Stimulated activated CD8-positive, alpha-beta memory T cell treated with anti-CD3 and anti-CD28 coated beads, Interleukin-4, amount 100 ng/mL, for 4 hours (primary cell): ENCODE data around the gene DPM3.
"Not testable (repeated sequence)": the region's sequence is repeated elsewhere in the genome, so short reads cannot be mapped to it uniquely, and the experiment has no call there.

Experiments
- DNase-seq, 2 donors: peaks; one replicate each; pipeline ENCODE4 v3.0.0-alpha.2; 2020; ENCODE audit warnings: low read depth in 2 of 2, low spot score in 1 of 2

Gene DPM3

GRCh38 chr1:155125946-155126555 is 14.3 kb downstream of the DPM3 start:
- no peak for DNase-seq

- DNase-seq, result no peak
These were observed 14.8 kb downstream of the DPM3 start for GRCh38 chr1:155125511-155125945.

GRCh38 chr1:155124503-155125463 is 15.5 kb downstream of the DPM3 start:
- no peak for DNase-seq

DNA sequence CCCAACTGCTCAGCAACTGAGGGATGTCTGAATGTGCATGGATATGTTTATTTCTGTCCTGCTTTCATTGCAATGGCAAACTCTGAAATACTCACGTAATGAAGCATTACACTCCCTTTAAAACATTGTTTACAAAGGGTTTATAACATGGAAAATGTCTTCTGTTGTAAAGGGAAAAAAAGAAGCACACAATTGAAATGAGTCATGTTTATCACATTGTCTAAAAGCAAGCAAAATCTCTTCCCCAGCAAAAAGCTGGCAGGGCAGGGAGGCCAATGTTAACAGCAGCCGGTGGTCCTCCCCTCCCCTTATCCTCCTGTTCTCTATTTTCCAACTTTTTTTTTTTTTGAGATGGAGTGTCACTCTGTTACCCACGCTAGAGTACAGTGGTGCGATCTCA is 16.5 kb downstream of the DPM3 start:
- no peak for DNase-seq

DNA sequence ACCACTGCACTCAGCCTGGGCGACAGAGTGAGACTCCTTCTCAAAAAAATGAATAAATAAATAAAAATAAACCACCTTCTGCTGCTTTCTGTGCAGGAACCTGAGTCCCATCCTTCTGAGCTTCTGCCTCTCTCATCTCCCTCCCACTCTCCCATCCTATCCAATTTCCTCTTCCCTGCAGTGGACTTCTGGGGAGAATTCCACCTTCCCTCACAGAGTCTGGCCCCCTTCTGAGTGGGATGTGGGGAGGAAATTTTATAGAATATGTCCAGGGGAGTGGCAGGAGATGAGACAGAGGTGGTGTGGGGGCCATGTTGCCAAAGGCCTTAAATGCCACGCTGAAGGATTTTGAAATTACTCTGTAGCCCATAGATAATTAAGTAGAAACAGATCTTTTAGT is 18.0 kb downstream of the DPM3 start:
- DNase-seq, result no peak

DNA sequence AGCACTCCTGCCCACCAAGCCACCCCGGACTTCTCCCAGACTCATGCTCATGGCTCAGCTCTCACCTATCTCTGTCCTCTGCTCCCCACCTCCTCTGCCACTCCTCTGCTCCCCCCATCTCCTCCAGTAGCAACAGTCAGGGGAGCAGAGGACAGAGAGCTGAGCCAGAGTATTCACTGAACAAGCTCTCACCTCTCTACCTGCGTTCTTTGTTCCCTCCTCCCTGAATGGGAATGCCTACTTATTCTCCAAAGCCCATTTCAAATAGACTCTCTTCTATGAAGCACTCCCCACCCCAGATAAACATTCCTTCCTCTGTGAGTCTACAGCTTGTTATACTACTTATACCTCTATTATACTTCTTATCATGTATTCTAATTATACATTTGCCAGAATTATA is 19.1 kb downstream of the DPM3 start:
- DNase-seq, result no peak

DNA sequence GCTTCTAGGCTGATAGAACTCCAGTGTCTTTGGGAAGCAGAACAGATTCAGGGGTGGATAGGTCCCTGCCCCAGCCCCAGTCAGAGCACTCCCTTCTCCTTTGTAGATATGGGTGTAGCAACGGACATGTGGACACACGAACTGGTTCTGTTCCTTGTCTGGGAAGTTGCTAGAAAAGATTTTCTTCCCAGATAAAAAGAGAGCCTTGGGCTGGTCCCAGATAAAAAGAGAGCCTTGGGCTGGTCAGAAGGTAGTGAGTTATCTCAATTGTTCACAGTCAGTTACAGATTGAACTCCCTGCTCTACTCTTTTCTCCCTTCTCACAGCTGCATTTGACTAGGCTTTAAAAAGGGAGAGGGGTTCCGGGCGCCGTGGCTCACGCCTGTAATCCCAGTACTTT is 20.1 kb downstream of the DPM3 start:
- no peak for DNase-seq

DNA sequence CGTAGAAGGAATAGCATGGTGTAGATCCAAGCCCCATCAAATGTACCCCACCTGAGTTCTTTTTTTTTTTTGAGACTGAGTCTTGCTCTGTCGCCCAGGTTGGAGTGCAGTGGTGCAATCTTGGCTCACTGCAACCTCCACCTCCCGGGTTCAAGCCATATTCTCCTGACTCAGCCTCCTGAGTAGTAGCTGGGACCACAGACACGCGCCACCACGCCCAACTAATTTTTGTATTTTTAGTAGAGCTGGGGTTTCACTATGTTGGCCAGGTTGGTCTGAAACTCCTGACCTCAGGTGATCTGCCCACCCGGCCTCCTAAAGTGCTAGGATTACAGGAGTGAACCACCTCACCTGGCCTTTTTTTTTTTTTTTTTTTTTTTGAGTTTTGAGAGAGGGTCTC is 22.2 kb downstream of the DPM3 start:
- not testable (repeated sequence) for DNase-seq

DNA sequence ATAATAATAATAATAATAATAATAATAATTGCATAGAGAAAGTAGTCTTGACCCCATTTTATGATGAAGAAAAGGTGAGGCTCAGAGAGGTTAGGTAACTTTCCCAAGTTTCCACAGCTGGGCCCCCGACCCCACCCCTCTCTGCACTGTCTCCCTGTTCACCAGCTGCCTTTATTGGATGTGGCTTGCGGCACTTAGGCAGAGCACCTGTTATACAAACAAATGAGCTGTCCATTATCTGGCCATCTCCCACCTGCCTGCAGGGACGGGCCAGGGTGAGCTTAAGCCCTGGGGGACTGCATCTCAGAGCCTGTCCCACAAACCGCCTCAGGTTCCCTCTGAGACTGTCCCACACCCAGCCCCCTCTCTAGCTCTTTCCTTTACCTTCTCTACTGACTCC is 22.7 kb downstream of the DPM3 start:
- no peak for DNase-seq

- no peak for DNase-seq
These were observed 24.1 kb downstream of the DPM3 start for GRCh38 chr1:155116113-155116764.

DNA sequence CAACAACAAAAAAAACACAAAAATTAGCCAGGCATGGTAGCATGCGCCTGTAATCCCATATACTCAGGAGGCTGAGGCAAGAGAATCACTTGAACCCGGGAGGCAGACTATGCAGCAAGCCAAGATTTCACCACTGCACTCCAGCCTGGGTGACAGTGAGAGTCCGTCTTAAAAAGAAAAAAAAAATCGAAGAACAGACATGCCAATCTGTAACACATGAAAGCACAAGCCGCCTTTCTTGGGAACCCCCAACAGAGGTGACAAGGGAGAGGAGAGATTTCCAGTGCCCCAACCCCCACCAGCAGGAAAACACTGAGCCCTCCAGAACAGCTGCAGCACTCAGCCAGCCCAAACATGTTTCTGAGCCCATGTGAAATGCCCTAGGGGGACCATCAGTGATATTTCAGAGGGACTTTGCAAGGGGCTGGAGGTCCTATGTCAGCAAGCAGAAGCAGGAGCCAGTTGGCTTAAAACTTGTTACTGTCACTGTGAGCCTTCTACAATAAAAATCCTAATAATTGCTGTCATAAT is 26.8 kb downstream of the DPM3 start:
- DNase-seq, result no peak

GRCh38 chr1:155110826-155111225 is 29.5 kb downstream of the DPM3 start:
- no peak for DNase-seq

GRCh38 chr1:155110381-155110780 is 29.9 kb downstream of the DPM3 start:
- DNase-seq, result no peak

DNA sequence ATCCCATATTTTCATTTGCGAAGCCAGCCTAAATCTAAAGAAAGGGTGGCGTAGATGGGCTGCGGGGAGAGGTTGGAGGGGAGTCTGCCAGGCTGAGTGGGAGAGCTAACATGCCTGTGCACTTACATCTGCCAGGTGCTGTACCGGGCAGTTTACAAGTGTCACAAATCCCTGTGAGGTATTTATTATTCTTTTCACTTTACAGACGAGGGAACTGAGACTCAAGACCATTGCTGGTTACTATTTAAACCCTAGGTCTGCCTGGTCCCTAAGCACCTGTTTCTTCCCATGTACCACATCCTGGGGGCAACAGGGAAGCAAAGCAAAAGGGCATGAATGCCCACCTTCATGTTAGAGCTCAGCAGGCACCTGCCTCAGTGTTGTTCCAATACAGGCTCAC is 32.0 kb downstream of the DPM3 start:
- DNase-seq, result no peak

GRCh38 chr1:155107309-155108264 is 32.7 kb downstream of the DPM3 start:
- DNase-seq, result no peak

DNA sequence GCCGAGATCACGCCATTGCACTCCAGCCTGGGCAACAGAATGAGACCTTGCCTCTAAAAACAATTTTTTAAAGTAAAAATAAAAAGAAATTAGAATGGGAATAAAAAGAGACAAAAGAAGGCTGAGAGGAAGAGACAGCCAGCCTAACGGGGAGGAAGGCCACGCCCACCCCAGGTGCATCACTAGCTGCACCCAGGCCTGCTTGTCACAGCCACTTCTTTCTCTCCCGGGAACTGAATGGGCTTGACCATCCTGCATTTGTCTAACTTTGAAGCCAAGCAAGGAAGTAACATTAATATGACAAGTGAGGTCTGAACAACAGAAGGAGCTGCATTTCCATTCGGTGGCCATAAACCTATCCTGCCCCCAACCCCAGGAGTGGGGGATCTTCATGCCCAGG is 33.5 kb downstream of the DPM3 start:
- no peak for DNase-seq

DNA sequence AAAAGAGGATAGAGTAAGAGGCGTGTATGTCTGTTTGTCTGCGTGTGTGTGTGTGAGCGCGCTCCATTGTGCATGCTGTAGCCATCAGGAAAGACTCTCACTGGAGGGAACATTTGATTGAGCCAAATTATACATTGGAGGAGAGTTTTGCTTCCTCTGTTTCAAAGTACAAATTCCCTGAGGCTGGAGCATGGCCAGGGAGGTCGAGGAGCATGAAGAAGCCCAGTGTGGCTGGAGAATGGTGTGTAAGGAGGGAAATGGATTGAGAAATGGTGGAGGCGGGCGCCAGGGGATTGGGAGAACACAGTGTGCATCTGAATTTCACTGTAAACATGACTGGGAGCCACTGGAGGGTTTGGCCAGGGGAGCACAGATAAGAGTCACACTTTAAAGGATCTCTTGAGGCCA is 34.7 kb downstream of the DPM3 start:
- no peak for DNase-seq

DNA sequence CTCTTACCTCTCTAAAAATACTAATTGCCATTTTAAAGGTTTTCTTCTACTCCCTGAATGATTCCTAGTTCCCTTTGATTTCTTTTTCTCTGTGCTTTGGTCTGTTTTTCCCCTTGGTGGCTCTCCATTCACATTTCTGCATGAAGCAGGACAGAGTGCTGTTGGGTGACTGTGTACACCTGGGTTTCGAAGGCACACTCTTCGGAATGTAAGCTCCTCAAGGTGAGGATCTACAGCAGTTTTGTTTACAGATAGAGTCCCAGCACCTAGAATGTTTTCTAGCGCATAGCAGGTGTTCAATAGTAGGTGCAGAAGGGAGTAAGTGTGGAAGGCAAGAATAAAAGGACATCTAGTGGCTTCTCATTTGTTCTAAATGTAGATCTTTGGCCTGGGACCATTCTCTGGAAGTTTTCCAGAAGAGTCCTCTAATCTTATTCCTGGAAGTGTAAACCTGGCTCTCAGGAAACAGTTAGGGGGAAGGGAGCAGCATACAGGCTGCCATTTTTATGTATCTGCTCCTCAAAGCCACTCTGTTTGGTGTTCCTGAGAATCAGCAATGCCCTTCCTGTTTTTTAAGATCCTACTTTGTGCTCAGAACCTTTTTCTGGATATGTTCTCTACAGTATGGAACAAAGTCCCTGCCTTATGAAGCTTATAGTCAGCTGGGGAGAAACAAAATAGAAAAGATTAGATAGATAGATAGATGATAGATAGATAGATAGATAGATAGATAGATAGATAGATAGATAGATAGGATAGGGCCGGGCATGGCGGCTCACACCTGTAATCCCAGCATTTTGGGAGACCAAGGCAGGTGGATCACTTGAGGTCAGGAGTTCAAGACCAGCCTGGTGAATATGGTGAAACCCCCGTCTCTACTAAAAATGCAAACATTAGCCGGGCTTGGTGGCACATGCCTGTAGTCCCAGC is 35.5 kb downstream of the DPM3 start:
- DNase-seq, result no peak

- DNase-seq, result no peak
These were observed 37.0 kb downstream of the DPM3 start for GRCh38 chr1:155103325-155103724.

DNA sequence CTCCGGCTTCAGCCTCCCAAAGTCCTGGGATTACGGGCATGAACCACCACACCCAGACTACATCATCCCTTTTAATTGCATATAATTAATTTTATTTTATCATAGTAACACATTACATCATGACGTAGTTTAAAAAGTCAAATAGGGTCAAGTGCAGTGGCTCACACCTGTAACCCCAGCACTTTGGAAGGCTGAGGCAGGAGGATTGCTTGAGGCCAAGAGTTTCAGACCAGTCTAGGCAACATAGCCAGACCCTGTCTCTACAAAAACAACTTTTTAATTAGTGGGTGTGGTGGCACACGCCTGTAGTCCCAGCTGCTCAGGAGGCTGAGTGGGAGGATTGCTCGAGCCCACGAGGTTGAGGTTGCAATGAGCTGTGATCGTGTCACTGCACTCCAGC is 41.0 kb downstream of the DPM3 start:
- DNase-seq, result no peak
